ENCODE measurements around the gene CD244.

The CD244 gene

DNA sequence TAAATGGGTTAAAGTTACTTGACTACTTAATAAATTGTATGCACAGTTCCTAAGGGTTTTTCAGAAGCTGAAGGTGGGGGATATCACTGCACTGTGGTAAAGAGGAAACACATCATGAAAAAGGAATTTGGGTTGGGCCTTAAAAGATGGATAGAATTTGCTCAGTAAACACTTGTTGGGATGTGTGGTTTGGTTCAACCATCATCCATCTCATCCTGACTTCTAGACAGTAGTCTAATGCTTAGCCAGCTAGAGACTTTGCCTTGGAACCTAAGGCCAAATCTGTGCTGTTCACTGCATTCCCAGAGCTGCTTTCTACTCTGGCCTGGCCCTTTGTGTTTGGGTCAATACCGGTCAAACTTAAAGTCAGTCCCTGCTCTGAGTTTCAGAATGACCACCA, 36.1 kb downstream of the CD244 start:
- no peak overlapping the region for H3K4me3 ChIP-seq (ENCODE audit: low read depth, low read length)
- no peak for DNase-seq (ENCODE audit: low read depth)

DNA sequence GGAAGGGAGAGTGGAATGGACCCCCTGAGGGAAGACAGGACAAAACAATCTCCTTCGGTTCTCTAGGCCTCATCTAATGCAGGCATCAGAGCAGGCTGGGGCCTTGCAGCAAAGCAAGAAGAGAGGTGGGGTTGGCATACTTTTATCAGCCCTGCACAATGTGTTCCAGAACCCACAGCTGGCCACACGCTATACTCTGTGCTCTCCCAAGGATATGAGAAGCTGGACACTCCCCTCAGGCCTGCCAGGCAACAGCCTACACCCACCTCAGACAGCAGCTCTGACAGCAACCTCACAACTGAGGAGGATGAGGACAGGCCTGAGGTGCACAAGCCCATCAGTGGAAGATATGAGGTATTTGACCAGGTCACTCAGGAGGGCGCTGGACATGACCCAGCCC, 39.4 kb downstream of the CD244 start:
- H3K4me3 ChIP-seq (ENCODE audit: low read depth, low read length): no peak overlapping the region
- no peak for DNase-seq (ENCODE audit: low read depth)
- TF ChIP-seq, protein P1, sequence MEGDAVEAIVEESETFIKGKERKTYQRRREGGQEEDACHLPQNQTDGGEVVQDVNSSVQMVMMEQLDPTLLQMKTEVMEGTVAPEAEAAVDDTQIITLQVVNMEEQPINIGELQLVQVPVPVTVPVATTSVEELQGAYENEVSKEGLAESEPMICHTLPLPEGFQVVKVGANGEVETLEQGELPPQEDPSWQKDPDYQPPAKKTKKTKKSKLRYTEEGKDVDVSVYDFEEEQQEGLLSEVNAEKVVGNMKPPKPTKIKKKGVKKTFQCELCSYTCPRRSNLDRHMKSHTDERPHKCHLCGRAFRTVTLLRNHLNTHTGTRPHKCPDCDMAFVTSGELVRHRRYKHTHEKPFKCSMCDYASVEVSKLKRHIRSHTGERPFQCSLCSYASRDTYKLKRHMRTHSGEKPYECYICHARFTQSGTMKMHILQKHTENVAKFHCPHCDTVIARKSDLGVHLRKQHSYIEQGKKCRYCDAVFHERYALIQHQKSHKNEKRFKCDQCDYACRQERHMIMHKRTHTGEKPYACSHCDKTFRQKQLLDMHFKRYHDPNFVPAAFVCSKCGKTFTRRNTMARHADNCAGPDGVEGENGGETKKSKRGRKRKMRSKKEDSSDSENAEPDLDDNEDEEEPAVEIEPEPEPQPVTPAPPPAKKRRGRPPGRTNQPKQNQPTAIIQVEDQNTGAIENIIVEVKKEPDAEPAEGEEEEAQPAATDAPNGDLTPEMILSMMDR (IDR thresholded peaks at IDR 0.05; ENCODE audit: control insufficient read depth, extremely low read depth, insufficient read depth): no peak

More for the DNA sequence above, 36.1 kb downstream of the CD244 start:
- TF ChIP-seq, protein P1 (IDR thresholded peaks at IDR 0.05; ENCODE audit: control insufficient read depth, extremely low read depth, insufficient read depth): no peak

DNA sequence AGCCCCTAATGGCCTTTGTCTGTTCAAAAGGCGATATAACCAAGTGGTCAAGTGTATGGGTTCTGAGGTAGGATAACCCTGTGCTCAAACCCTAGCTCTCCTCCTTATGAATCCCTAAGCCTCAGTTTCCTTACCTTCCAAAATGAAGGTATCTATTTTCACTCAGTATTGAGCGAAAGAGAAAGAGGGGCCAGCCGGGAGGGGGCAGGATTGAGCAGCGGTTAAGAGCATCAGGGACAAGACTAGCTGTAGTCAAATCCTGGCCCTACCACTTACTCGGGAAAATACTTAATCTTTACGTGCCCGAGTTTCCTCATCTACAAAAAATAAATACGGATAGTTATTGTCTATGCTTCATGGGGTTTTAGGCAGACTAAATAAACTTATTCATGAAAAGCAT, 41.1 kb downstream of the CD244 start:
- DNase-seq (ENCODE audit: low read depth): no peak
- no peak overlapping the region for H3K4me3 ChIP-seq (ENCODE audit: low read depth, low read length)
- TF ChIP-seq, protein P1 (IDR thresholded peaks at IDR 0.05; ENCODE audit: control insufficient read depth, extremely low read depth, insufficient read depth): peak; percentile 38

DNA sequence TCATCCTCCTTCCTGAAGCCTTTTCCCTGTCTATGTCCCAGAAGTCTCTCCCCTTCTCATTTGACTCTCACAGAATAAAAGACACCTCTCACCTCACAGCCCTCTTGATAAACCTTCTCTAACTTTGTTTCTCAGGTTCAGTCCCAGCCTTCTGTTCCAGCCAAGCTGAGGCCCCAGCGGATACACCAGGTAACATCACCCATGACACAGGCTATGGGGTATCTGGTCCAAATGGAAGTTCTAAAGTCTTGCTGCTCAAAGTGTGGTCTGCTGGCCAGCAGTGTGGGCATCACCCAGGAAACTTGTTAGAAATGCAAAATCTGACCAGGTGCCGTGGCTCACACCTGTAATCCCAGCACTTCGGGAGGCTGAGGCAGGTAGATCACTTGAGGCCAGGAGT, 43.5 kb downstream of the CD244 start:
- no peak overlapping the region for H3K4me3 ChIP-seq (ENCODE audit: low read depth, low read length)
- TF ChIP-seq, protein P1 (IDR thresholded peaks at IDR 0.05; ENCODE audit: control insufficient read depth, extremely low read depth, insufficient read depth): no peak
- DNase-seq (ENCODE audit: low read depth): no peak

DNA sequence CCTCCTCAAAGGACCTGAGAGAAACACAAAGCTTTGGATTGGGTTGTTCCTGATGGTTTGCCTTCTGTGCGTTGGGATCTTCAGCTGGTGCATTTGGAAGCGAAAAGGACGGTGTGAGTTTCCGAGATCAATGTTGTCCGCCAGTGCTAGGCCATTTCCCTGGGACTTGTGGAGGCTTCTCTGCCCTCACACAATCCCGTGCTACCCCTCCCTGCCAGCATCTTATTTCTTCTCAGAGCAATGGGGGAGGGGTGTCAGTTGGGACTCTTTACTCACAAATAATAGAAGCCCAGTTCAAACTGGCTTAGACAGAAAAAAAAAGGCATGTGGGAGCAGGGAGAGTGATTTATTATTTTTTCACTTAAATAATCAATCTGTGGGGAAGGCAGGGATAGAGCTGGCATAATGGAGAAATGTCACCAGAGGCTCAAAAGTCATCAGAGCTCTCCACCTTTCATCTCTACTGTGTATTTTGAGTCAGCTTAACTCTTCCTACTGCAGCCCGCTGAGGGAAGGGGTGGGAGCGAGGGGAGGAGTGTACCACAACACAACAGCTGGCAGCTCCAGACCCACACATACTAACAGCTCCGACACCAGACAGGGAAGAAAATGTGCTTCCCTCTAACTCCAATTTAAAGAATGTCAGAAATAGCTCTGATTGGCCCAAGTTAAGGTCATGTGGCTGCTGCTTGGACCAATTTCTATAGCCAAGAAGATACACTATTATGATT, 44.3 kb downstream of the CD244 start:
- no peak for DNase-seq (ENCODE audit: low read depth)
- H3K4me3 ChIP-seq (ENCODE audit: low read depth, low read length): no peak overlapping the region
- TF ChIP-seq, protein P1 (IDR thresholded peaks at IDR 0.05; ENCODE audit: control insufficient read depth, extremely low read depth, insufficient read depth): no peak

DNA sequence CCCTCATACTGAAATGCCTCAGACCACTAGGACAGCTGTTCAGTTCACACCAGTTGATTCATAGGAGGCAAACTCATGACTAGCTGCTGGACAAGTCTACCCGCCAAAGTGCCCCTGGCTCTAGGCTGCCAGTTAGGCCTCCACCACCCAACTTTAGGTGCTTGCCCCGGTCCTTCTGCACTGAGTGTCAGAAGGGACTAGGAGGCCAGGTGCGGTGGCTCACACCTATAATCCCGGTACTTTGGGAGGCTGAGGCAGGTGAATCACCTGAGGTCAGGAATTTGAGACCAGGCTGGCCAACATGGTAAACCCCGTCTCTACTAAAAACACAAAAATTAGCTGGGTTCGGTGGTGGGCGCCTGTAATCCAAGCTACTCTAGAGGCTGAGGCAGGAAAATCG, 47.8 kb downstream of the CD244 start:
- no peak overlapping the region for H3K4me3 ChIP-seq (ENCODE audit: low read depth, low read length)
- DNase-seq (ENCODE audit: low read depth): no peak
- TF ChIP-seq, protein P1 (IDR thresholded peaks at IDR 0.05; ENCODE audit: control insufficient read depth, extremely low read depth, insufficient read depth): no peak

DNA sequence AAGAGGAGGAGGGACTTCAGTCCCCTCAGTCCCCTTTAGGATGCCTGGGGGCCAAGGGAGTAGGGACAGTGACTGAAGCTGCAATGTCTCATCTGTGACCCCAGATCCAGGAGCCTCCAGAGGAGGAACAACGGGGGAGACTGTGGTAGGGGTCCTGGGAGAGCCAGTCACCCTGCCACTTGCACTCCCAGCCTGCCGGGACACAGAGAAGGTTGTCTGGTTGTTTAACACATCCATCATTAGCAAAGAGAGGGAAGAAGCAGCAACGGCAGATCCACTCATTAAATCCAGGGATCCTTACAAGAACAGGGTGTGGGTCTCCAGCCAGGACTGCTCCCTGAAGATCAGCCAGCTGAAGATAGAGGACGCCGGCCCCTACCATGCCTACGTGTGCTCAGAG, 48.4 kb downstream of the CD244 start:
- H3K4me3 ChIP-seq (ENCODE audit: low read depth, low read length): no peak overlapping the region
- no peak for DNase-seq (ENCODE audit: low read depth)
- TF ChIP-seq, protein P1 (IDR thresholded peaks at IDR 0.05; ENCODE audit: control insufficient read depth, extremely low read depth, insufficient read depth): no peak

All from LNCaP clone FGC (cell line).